Dermis lymphatic vessel endothelial cell (primary cell): ENCODE data around the gene SSX3. TPM values are rescaled to one million over a fixed set of nuclear protein-coding genes. Genes with fewer than 3 reads are reported as not detected.

Experiments
- total RNA-seq: library from RNA; depleted of rRNA; stranded (reverse); fragments of >200 nt; gene quantifications from 2 replicates; pipeline ENCODE4 v1.2.1, GENCODE V29; 2014

SSX3 gene, protein sequence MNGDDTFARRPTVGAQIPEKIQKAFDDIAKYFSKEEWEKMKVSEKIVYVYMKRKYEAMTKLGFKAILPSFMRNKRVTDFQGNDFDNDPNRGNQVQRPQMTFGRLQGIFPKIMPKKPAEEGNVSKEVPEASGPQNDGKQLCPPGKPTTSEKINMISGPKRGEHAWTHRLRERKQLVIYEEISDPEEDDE
- total RNA-seq = not detected in 2 replicates

DNA sequence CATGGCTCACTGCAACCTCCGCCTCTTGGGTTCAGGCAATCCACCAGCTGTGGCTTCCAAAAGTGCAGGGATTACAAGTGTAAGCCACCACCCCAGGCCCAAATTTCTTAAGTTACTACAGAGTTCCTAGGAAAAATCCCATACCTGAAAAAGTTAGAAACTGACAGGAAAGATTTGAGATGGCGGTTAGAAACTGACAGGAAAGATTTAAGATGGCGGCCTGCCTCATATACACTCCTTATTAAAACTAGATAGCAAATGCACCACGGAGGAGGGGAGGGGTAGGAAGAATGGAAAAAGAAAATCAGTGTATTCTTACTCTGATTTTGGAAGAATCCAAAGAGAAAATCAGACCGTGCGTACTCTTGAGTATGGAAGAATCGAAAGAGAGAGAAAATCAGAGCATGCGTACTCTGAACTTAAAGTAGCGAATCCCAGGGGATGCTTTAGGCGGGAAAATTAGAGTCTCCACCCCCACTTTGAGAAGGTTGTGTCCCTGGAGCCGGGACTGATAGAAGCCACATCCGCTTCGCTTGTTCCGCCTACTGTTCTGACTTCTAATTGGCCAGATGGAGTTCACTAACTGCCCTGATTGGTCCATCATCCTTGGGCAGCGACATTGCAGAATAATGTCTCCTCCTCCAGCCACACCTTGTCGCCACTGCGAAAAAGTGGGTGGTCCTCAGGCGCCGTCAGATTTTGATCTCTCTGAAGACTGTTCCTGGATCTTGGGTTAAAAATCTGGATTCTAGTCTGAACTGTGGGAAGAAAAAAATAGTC lies at the start of gene SSX3:
Gene SSX3 (minus strand): TSS at position 389 of the 780 bp plus-strand sequence. CDS start 1,454 bp downstream, outside the sequence.

GRCh38 chrX:48383239-48383638 lies 26.7 kb upstream of the SSX3 start, which contains the start of gene SSX4:
Gene SSX4 (plus strand): TSS chrX:48383539. CDS start chrX:48384054, 515 bp downstream.

Other genes with a start within 250 kb of the SSX3 start
- gene SPACA5B, start 226.1 kb downstream of the SSX3 start, total RNA-seq = not detected in 2 replicates
- not detected in 2 replicates for gene SSX5, start 159.9 kb downstream of the SSX3 start, total RNA-seq
- gene SSX1, start 101.3 kb downstream of the SSX3 start, total RNA-seq = not detected in 2 replicates
- not detected in 2 replicates for gene SSX4, start 26.8 kb upstream of the SSX3 start, total RNA-seq
- not detected in 2 replicates for gene SSX4B, start 55.3 kb upstream of the SSX3 start, total RNA-seq
- gene SLC38A5, start 113.6 kb upstream of the SSX3 start, total RNA-seq = 1.0 and 3.9 TPM in 2 replicates
- 30.3 and 33.3 TPM in 2 replicates for gene FTSJ1, start 119.5 kb upstream of the SSX3 start, total RNA-seq
- gene PORCN, start 152.3 kb upstream of the SSX3 start, total RNA-seq = 4.6 and 6.1 TPM in 2 replicates
- gene EBP, start 165.1 kb upstream of the SSX3 start, total RNA-seq = 61.4 and 66.3 TPM in 2 replicates
- gene TBC1D25, start 183.0 kb upstream of the SSX3 start, total RNA-seq = 6.2 and 8.0 TPM in 2 replicates
- 387 and 390 TPM in 2 replicates for gene RBM3, start 217.8 kb upstream of the SSX3 start, total RNA-seq
- gene WDR13, start 240.8 kb upstream of the SSX3 start, total RNA-seq = 98.9 and 107 TPM in 2 replicates